Midbrain (tissue), 1 donor: Measurements from ENCODE around the gene PCDHGB6.
"Not testable (repeated sequence)": the region's sequence is repeated elsewhere in the genome, so short reads cannot be mapped to it uniquely, and the experiment has no call there.

Experiments
- DNase-seq: peaks from one replicate; lab custom pipeline; 2025; lab: John Stamatoyannopoulos, UW

Gene PCDHGB6

GRCh38 chr5:141419074-141419880, 11.5 kb downstream of the PCDHGB6 start:
- no peak for DNase-seq

GRCh38 chr5:141420855-141421488, 13.2 kb downstream of the PCDHGB6 start, which contains the start of gene PCDHGA11:
TSS of gene PCDHGA11 (plus strand) at chr5:141421051. CDS start at chr5:141421228, 177 bp downstream.
- no peak for DNase-seq

- DNase-seq, result no peak
These were observed 13.7 kb downstream of the PCDHGB6 start for GRCh38 chr5:141421489-141421855.

- DNase-seq, result no peak
These were observed 15.0 kb downstream of the PCDHGB6 start for GRCh38 chr5:141422742-141423291.

- DNase-seq, result no peak
These were observed 20.1 kb downstream of the PCDHGB6 start for GRCh38 chr5:141427783-141428426.

GRCh38 chr5:141430332-141431113, 22.7 kb downstream of the PCDHGB6 start, which contains the start of gene PCDHGA12:
TSS of gene PCDHGA12 (plus strand) at chr5:141430507. CDS start at chr5:141430760, 253 bp downstream.
- peak; percentile 7 for DNase-seq

GRCh38 chr5:141431286-141431685, 23.5 kb downstream of the PCDHGB6 start:
- no peak for DNase-seq

- not testable (repeated sequence) for DNase-seq
These were observed 24.5 kb downstream of the PCDHGB6 start for GRCh38 chr5:141432308-141432707.

GRCh38 chr5:141432726-141433125, 24.9 kb downstream of the PCDHGB6 start:
- DNase-seq, result not testable (repeated sequence)

GRCh38 chr5:141434006-141434405, 26.2 kb downstream of the PCDHGB6 start:
- DNase-seq, result no peak

GRCh38 chr5:141437221-141437620, 29.4 kb downstream of the PCDHGB6 start:
- no peak for DNase-seq

- DNase-seq, result no peak
These were observed 31.8 kb downstream of the PCDHGB6 start for GRCh38 chr5:141439411-141440141.

GRCh38 chr5:141440341-141440740, 32.5 kb downstream of the PCDHGB6 start:
- DNase-seq, result no peak

GRCh38 chr5:141441571-141442170, 33.9 kb downstream of the PCDHGB6 start:
- DNase-seq, result no peak
